ENCODE measurements around the gene PCDH15.

DNA sequence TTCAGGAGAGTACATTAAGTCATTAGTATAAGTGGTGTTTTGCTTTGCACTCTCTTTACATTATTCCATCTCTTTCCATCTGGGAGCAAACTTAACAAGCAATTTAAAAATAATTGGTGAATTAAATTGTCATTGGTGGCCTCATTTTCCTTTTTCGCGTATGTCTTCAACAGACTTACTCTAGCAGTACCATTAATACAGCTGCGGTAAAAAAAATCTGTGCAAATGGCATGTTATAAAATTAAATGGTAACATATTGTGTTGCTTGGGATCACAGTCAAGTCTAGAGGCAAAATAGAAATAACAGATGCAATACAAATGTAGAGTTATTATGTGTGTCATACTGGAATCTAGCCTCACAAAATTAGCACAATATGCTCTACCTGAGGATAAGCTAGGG, 322.4 kb downstream of the PCDH15 start:
- TF ChIP-seq CTCF (IDR thresholded peaks at IDR 0.05; ENCODE audit: insufficient read depth, low read length, poor library complexity, severe bottlenecking) (no peak), EZH2phosphoT487 (conservative IDR thresholded peaks at IDR 0.05; ENCODE audit: low read length) (no peak)
